Fibroblast of skin of right biceps (primary cell): Measurements from ENCODE around the gene COL4A1.

Experiments
- DNase-seq: peaks from one replicate; pipeline ENCODE4 v3.0.0-alpha.2; 2013

The COL4A1 gene

GRCh38 chr13:110306960-110307766 is at the start of gene COL4A1, which contains the start of gene COL4A2:
Gene COL4A1, minus strand, starts transcription at chr13:110307157. Its CDS starts 130 bp downstream, at chr13:110307027.
Gene COL4A2, plus strand, starts transcription at chr13:110307284. Its CDS starts 620 bp downstream, at chr13:110307904.
- DNase-seq = peak; percentile 73

- no peak for DNase-seq
Measured at GRCh38 chr13:110356362-110356761, 49.4 kb upstream of the COL4A1 start.

GRCh38 chr13:110354715-110355473 is 47.9 kb upstream of the COL4A1 start:
- no peak for DNase-seq

- DNase-seq = no peak
Measured at GRCh38 chr13:110354123-110354627, 47.2 kb upstream of the COL4A1 start.

- DNase-seq = no peak
Measured at GRCh38 chr13:110353339-110353977, 46.5 kb upstream of the COL4A1 start.

GRCh38 chr13:110352735-110353134 is 45.8 kb upstream of the COL4A1 start:
- no peak for DNase-seq

GRCh38 chr13:110351636-110352420 is 44.9 kb upstream of the COL4A1 start:
- no peak for DNase-seq

- no peak for DNase-seq
Measured at GRCh38 chr13:110350509-110350908, 43.6 kb upstream of the COL4A1 start.

GRCh38 chr13:110350049-110350448 is 43.1 kb upstream of the COL4A1 start:
- DNase-seq = no peak

GRCh38 chr13:110349239-110349638 is 42.3 kb upstream of the COL4A1 start:
- DNase-seq = no peak

GRCh38 chr13:110348309-110349105 is 41.5 kb upstream of the COL4A1 start:
- DNase-seq = no peak

GRCh38 chr13:110347535-110348308 is 40.8 kb upstream of the COL4A1 start:
- peak; percentile 94 for DNase-seq

GRCh38 chr13:110347088-110347487 is 40.1 kb upstream of the COL4A1 start:
- no peak for DNase-seq

GRCh38 chr13:110346661-110347067 is 39.7 kb upstream of the COL4A1 start:
- no peak for DNase-seq

GRCh38 chr13:110345701-110346100 is 38.7 kb upstream of the COL4A1 start:
- DNase-seq = no peak

GRCh38 chr13:110345266-110345665 is 38.3 kb upstream of the COL4A1 start:
- no peak for DNase-seq

GRCh38 chr13:110344320-110344719 is 37.4 kb upstream of the COL4A1 start:
- DNase-seq = no peak

GRCh38 chr13:110343241-110343865 is 36.4 kb upstream of the COL4A1 start:
- no peak for DNase-seq

GRCh38 chr13:110342474-110342873 is 35.5 kb upstream of the COL4A1 start:
- DNase-seq = no peak
